GM18861 (cell line): ENCODE results near the gene ALDOA.

Experiments
- ATAC-seq: cut with Tn5 transposase; IDR thresholded peaks from one replicate; pipeline ENCODE4 v1.9.1; 2021; ENCODE audit not compliant: unreplicated experiment

ALDOA gene

DNA sequence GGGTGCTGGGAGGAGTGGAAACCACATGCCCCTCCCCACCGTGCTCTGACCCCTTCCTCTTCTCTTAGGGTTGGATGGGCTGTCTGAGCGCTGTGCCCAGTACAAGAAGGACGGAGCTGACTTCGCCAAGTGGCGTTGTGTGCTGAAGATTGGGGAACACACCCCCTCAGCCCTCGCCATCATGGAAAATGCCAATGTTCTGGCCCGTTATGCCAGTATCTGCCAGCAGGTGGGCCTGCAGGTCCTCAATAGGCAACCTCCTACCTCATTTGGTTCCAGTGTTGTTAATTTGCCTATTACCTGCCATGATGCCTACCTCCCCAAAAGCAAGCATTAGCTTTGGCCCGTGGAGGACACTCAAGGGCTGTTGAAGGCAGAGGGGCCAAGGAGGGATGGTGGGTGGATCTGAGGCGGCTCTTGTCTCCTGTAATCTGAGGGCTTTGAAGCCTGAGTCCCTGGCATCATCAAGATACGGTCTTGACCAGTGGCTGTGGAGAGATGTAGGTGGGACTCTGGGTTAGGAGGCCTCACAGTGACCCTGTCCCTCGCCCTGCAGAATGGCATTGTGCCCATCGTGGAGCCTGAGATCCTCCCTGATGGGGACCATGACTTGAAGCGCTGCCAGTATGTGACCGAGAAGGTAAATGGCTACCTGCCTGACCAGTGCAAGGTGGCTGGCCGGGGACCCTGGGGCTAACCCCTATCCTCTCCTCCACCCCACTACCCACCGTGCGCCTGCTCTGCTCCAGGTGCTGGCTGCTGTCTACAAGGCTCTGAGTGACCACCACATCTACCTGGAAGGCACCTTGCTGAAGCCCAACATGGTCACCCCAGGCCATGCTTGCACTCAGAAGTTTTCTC is 3.4 kb downstream of the ALDOA start:
- no peak for ATAC-seq

- ATAC-seq, result no peak
Measured at GRCh38 chr16:30069611-30070462, 4.3 kb downstream of the ALDOA start.

DNA sequence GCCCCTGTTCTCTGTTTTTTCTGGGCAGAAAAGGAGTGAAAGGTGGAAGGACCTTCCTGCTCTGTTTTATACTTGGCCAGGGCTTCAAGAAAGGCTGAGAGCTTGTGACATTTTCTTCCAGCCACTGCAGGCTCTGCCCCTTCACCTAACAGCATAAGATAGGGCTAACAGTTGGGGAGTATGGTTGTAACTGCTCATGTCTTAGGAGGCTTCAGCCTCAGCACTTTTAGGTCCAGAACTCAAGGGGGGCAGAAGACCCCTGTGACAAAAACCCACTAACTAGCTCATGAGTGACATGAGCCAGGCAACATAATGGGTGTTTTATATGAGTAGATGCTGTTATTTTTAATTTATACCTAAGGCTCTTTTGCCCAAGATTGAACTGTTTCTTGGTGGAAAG is 4.9 kb downstream of the ALDOA start:
- no peak for ATAC-seq

- ATAC-seq, result no peak
Measured at GRCh38 chr16:30075503-30076275, 10.1 kb downstream of the ALDOA start, which contains the start of gene PPP4C. TSS of gene PPP4C (plus strand) at chr16:30075994. CDS start at chr16:30076378, 384 bp downstream.

GRCh38 chr16:30076276-30076791 is 10.8 kb downstream of the ALDOA start:
- no peak for ATAC-seq

DNA sequence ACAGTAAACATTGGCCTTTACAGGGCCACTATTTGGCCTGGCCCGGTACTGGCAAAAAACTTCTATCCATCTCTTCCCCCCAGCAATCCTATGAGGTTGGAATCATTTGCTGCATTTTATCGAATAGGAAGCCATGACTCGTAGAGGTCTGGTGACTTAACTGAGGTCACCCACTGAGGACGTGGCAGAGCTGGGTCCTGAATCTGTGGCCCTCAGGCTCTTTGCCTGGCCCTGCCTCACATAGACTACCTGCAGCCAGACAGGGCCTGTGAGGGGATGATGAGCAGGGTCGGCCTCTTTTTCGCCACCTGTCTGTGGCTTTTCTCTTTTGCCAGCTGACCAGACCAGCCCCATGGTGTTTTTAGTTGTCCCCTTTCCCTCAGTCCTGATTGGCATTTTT is 12.1 kb downstream of the ALDOA start:
- ATAC-seq, result no peak

GRCh38 chr16:30078744-30079143 is 13.2 kb downstream of the ALDOA start:
- no peak for ATAC-seq

- ATAC-seq, result no peak
Measured at GRCh38 chr16:30079480-30079879, 13.9 kb downstream of the ALDOA start.

DNA sequence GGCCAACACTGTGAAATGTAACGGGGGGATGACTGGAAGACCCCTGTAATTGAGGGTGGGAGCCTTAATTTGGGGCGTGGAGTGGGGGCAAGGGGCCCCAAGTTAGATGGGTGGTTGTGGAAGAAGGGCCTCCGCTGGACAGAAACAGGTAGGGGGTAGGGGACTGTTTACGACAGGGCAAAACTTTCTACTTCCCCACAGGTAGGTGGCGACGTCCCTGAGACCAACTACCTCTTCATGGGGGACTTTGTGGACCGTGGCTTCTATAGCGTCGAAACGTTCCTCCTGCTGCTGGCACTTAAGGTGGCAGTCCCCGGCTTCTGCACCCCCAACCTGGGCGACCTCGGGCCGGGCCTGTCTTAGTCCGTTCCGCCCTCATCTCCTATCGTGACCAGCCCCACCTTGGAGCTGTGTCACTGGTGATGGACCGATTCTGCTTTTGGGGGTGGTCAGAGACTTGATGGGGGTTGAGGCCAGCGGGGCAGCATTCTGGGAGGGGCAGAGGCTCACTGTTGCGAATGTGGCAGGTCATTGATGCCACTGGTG is 17.1 kb downstream of the ALDOA start:
- no peak for ATAC-seq

DNA sequence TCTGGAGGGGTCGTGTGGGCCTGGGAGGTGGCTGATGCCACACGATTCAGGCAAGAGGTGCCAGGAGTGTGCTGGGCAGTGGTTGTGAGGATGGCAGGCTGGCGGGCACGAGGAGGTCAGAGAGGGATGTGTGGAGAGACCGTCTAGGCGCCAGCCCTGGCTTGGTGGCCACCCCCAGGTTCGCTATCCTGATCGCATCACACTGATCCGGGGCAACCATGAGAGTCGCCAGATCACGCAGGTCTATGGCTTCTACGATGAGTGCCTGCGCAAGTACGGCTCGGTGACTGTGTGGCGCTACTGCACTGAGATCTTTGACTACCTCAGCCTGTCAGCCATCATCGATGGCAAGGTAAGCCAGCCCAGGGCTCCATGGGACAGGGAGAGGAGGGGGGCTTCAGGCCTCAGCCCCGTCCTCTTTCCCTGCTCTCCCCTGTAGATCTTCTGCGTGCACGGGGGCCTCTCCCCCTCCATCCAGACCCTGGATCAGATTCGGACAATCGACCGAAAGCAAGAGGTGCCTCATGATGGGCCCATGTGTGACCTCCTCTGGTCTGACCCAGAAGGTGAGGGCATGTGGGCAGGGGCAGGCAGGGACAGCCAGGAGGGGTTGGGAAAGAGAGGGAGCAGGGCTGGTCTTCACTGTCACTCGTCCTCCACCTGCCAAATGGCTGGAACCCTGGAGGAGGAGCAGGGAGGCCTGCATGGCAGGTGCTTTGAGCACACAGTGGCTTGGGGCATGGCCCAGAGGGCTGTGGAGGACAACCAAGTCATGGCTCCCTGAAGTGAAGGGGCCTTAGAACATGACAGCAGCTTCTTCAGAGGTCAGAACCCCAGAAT is 17.9 kb downstream of the ALDOA start:
- ATAC-seq, result no peak

DNA sequence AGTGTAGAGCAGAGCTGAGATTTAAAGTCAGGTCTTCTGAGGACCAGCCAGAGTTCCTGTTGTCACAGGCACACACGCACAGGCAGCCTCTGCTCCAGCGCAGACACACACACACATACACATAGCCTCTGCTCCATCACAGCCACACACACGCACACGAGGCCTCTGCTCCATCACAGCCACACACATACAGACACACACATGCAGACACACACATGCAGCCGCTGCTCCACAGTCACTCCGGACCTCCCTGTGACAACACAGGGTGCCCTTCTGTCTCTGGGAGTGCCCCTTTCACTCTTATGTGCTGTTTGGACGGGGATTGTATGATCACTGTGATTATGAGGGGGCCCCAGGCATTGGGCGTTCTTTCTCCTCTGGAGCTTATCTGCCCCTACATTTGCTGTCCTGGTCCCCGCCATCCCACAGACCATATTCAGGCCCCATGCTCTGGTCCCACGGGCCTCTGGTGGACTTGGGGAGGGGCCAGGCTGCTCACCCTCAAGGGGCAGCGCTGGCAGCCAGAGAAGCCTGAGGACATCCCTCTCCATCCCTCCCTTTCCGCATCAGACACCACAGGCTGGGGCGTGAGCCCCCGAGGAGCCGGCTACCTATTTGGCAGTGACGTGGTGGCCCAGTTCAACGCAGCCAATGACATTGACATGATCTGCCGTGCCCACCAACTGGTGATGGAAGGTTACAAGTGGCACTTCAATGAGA is 18.7 kb downstream of the ALDOA start:
- ATAC-seq, result no peak

GRCh38 chr16:30084816-30085159 is 19.2 kb downstream of the ALDOA start:
- no peak for ATAC-seq

- ATAC-seq, result no peak
Measured at GRCh38 chr16:30085247-30085646, 19.7 kb downstream of the ALDOA start.

DNA sequence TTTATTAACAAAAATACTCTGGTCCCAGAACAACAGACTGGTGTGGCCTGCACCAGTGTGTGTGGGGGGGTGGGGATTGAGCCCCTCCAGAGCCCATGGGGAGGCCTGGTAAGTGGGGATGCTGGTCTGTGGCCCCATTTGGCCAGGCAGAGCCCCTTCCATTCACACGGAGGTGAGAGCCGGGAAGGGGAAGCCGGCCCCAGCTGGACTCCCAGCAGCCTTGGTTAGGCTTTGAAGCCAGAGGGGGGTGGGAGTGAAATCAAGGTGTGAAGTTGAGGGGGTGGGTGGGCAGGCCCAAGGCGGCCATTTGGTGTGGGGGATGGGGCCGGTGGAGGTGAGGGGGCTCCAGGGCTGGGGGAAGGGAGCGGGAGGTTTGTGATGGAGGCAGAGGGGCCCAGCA is 20.3 kb downstream of the ALDOA start:
- no peak for ATAC-seq

- no peak for ATAC-seq
Measured at GRCh38 chr16:30086291-30087140, 21.0 kb downstream of the ALDOA start.

- ATAC-seq, result no peak
Measured at GRCh38 chr16:30087181-30087898, 21.8 kb downstream of the ALDOA start.

GRCh38 chr16:30088237-30088831 is 22.8 kb downstream of the ALDOA start:
- no peak for ATAC-seq
